H1 (cell line): ENCODE data around the gene SPTLC3. TPM values are rescaled to one million over a fixed set of nuclear protein-coding genes. Genes with fewer than 3 reads are reported as not detected.

ENCODE experiments used
- CTCF ChIA-PET: fragments of 300-600 bp; sonication (Branson Sonifier 250); formaldehyde crosslinking; loops from one replicate; lab custom pipeline; 2021; ENCODE audit not compliant: partially characterized antibody; lab: Charles Lee
- POLR2A ChIA-PET: fragments of 300-600 bp; sonication (Branson Sonifier 250); formaldehyde crosslinking; loops from one replicate; lab custom pipeline; 2021; ENCODE audit warnings: inconsistent platforms; ENCODE audit not compliant: partially characterized antibody; lab: Charles Lee
- DNase-seq, 2 experiments: peaks; one replicate each; pipeline versions ENCODE4 v3.0.0 to v3.0.0-alpha.2; 2010 to 2022; ENCODE audit warnings: low spot score in 2 of 2, low read depth in 1 of 2, mixed read lengths in 1 of 2
- FAIRE-seq: peaks from 2 replicates; lab custom pipeline; 2011; peaks lifted over from hg19 to GRCh38; lab: Jason Lieb, UNC
- H2AFZ ChIP-seq: 2 replicates; pipeline ENCODE4 v1.8.1; 2012; ENCODE audit warnings: low read length, inconsistent platforms
- H2AK5ac ChIP-seq: 2 replicates; pipeline ENCODE4 v1.6.1; 2013; ENCODE audit warnings: low read depth, low read length
- H2BK120ac ChIP-seq: replicated peaks from 2 replicates; pipeline ENCODE3; 2013; ENCODE audit warnings: low read depth, low read length, inconsistent platforms
- H2BK12ac ChIP-seq: 2 replicates; pipeline ENCODE4 v1.6.1; 2013; ENCODE audit warnings: low read depth, low read length
- H2BK15ac ChIP-seq: 2 replicates; pipeline ENCODE4 v1.6.1; 2013; ENCODE audit warnings: low read length
- H2BK20ac ChIP-seq: 2 replicates; pipeline ENCODE4 v1.6.1; 2013; ENCODE audit warnings: low read length
- H2BK5ac ChIP-seq: 2 replicates; pipeline ENCODE4 v1.6.1; 2013; ENCODE audit warnings: low read depth, low read length
- H3K14ac ChIP-seq: 2 replicates; pipeline ENCODE4 v1.6.1; 2013; ENCODE audit warnings: inconsistent platforms; ENCODE audit not compliant: insufficient read length
- H3K18ac ChIP-seq: 2 replicates; pipeline ENCODE4 v1.6.1; 2013; ENCODE audit warnings: low read length; ENCODE audit errors: extremely low read depth
- H3K23ac ChIP-seq: 2 replicates; pipeline ENCODE4 v1.6.1; 2013; ENCODE audit warnings: inconsistent platforms; ENCODE audit not compliant: insufficient read length
- H3K23me2 ChIP-seq: 2 replicates; pipeline ENCODE4 v1.6.1; 2013; ENCODE audit warnings: low read depth, low read length
- H3K27ac ChIP-seq: 2 replicates; pipeline ENCODE4 v1.6.1; 2011; ENCODE audit warnings: low read depth, low read length, inconsistent platforms
- H3K27me3 ChIP-seq, 4 experiments: replicated peaks in 1 of 4; 1 replicate in 1 of 4; 2 replicates in 3 of 4; pipeline versions ENCODE4 v1.6.1 to v1.8.1; 2011 to 2013; ENCODE audit warnings: low read length in 3 of 4, mild to moderate bottlenecking in 3 of 4, inconsistent platforms in 2 of 4, mixed read lengths in 2 of 4, moderate library complexity in 1 of 4; ENCODE audit not compliant: control insufficient read depth in 3 of 4, insufficient read depth in 3 of 4; ENCODE audit errors: extremely low read depth in 1 of 4
- H3K36me3 ChIP-seq, 4 experiments: 2 replicates each; pipeline versions ENCODE4 v1.6.1 to v1.8.1; 2011 to 2013; ENCODE audit warnings: mild to moderate bottlenecking in 4 of 4, low read length in 3 of 4, moderate library complexity in 2 of 4, control low read depth in 1 of 4, inconsistent platforms in 1 of 4; ENCODE audit not compliant: insufficient read depth in 4 of 4, control insufficient read depth in 2 of 4
- H3K4ac ChIP-seq: replicated peaks from 2 replicates; pipeline ENCODE3; 2013; ENCODE audit warnings: low read length, low read depth, mixed read lengths, inconsistent platforms; ENCODE audit not compliant: insufficient read length
- H3K4me1 ChIP-seq, 4 experiments: replicated peaks in 1 of 4; 1 replicate in 1 of 4; 2 replicates in 3 of 4; pipeline versions ENCODE4 v1.6.1 to v1.8.1; 2011 to 2013; ENCODE audit warnings: low read length in 3 of 4, inconsistent platforms in 2 of 4, mixed read lengths in 1 of 4; ENCODE audit not compliant: insufficient read depth in 4 of 4, control insufficient read depth in 3 of 4
- H3K4me2 ChIP-seq, 2 experiments: 2 replicates each; pipeline versions ENCODE4 v1.6.1 to v1.8.1; 2011 to 2013; ENCODE audit warnings: low read depth in 2 of 2, low read length in 2 of 2, control low read depth in 1 of 2, inconsistent platforms in 1 of 2, mild to moderate bottlenecking in 1 of 2; ENCODE audit not compliant: insufficient read depth in 1 of 2
- H3K4me3 ChIP-seq, 4 experiments: fragments of 200-600, 300-600 bp in 1 of 4; sonication (generic), shearing (Covaris generic), sonication (Bioruptor Twin) in 1 of 4; 2 replicates each; pipeline versions ENCODE4 v1.5.1 to v1.8.1; 2011 to 2016; ENCODE audit warnings: low read length in 4 of 4, low read depth in 3 of 4, control low read depth in 2 of 4, inconsistent platforms in 2 of 4, mild to moderate bottlenecking in 2 of 4, mixed read lengths in 1 of 4, moderate library complexity in 1 of 4; ENCODE audit not compliant: insufficient read depth in 2 of 4; ENCODE audit errors: extremely low read depth in 1 of 4
- H3K56ac ChIP-seq: replicated peaks from 2 replicates; pipeline ENCODE3; 2013; ENCODE audit warnings: low read depth, mild to moderate bottlenecking, mixed read lengths, low read length, inconsistent platforms; ENCODE audit not compliant: insufficient read length
- H3K79me1 ChIP-seq: 2 replicates; pipeline ENCODE4 v1.6.1; 2013; ENCODE audit warnings: low read depth, low read length, control low read depth
- H3K79me2 ChIP-seq, 2 experiments: 2 replicates each; pipeline versions ENCODE4 v1.6.1 to v1.8.1; 2012 to 2013; ENCODE audit warnings: low read length in 2 of 2, mild to moderate bottlenecking in 2 of 2, inconsistent platforms in 1 of 2; ENCODE audit not compliant: insufficient read depth in 2 of 2, control insufficient read depth in 1 of 2
- H3K9ac ChIP-seq, 4 experiments: replicated peaks in 1 of 4; 1 replicate in 1 of 4; 2 replicates in 3 of 4; pipeline versions ENCODE4 v1.6.1 to v1.8.1; 2011 to 2013; ENCODE audit warnings: low read depth in 3 of 4, low read length in 3 of 4, control low read depth in 2 of 4, mild to moderate bottlenecking in 2 of 4, moderate library complexity in 2 of 4, inconsistent platforms in 1 of 4; ENCODE audit errors: extremely low read depth in 1 of 4
- H3K9me3 ChIP-seq, 2 experiments: 2 replicates each; pipeline versions ENCODE4 v1.6.1 to v1.8.1; 2012 to 2013; ENCODE audit warnings: mild to moderate bottlenecking in 2 of 2, moderate library complexity in 2 of 2, control low read depth in 1 of 2, inconsistent platforms in 1 of 2, low read depth in 1 of 2, low read length in 1 of 2, mixed read lengths in 1 of 2; ENCODE audit not compliant: insufficient read depth in 2 of 2
- H4K20me1 ChIP-seq, 2 experiments: replicated peaks in 1 of 2; 2 replicates each; pipeline versions ENCODE3 to v1.8.1; 2011 to 2013; ENCODE audit warnings: inconsistent platforms in 2 of 2, low read length in 2 of 2, mild to moderate bottlenecking in 1 of 2; ENCODE audit not compliant: insufficient read depth in 2 of 2, control insufficient read depth in 1 of 2
- H4K5ac ChIP-seq: 2 replicates; pipeline ENCODE4 v1.6.1; 2013; ENCODE audit warnings: low read length, low read depth, mixed read lengths, inconsistent platforms; ENCODE audit not compliant: insufficient read length
- H4K8ac ChIP-seq: 2 replicates; pipeline ENCODE4 v1.8.0; 2013; ENCODE audit warnings: mild to moderate bottlenecking, moderate library complexity, low read length, inconsistent platforms; ENCODE audit not compliant: insufficient read depth; ENCODE audit errors: extremely low read depth
- H4K91ac ChIP-seq: replicated peaks from 2 replicates; pipeline ENCODE3; 2013; ENCODE audit warnings: low read length, mixed read lengths, inconsistent platforms; ENCODE audit not compliant: insufficient read length
- YY1 ChIP-seq: IDR thresholded peaks from 2 replicates; pipeline ENCODE4 v1.6.1; 2011; ENCODE audit warnings: low read depth, mild to moderate bottlenecking, low read length
- WGBS, 2 experiments: shearing (Covaris generic) in 1 of 2; methylation state at CpG; one replicate each; pipeline versions ENCODE4 v1.1.6 to v1.1.7; 2013 to 2015; ENCODE audit warnings: low lambda C conversion rate in 2 of 2, mixed read lengths in 2 of 2, inconsistent platforms in 1 of 2, low coverage in 1 of 2, missing lambda C conversion rate in 1 of 2; ENCODE audit not compliant: insufficient replicate concordance in 2 of 2, insufficient coverage in 1 of 2, insufficient read length in 1 of 2; ENCODE audit errors: extremely low coverage in 1 of 2, missing lambda C conversion rate in 1 of 2; 5-methylcytosine and 5-hydroxymethylcytosine counted together
- polyA plus RNA-seq, 7 experiments: library from polyadenylated mRNA; depleted of rRNA in 3 of 7; stranded (reverse) in 5 of 7; unstranded in 2 of 7; fragments of >200 nt in 5 of 7; fragments of 200-250 nt in 2 of 7; gene quantifications; 1 replicate in 5 of 7; 2 replicates in 1 of 7; 4 replicates in 1 of 7; pipeline versions ENCODE4 v1.2.1 to v1.2.3, GENCODE V29; 2011 to 2013; ENCODE audit warnings: missing spikeins in 2 of 7, mixed read lengths in 2 of 7
- total RNA-seq: library from RNA; stranded (reverse); fragmentation: NEBNext Ultra II Directional; extraction: Animal tissue kit (Norgen Biotek cat#: 25700); gene quantifications from 2 replicates; pipeline ENCODE4 v1.2.1, GENCODE V29; 2021

Gene SPTLC3
- total and polyA plus RNA-seq, 2 of the 8 experiments (the other 6 are each of a cell fraction or from before 2014, with no cell fraction given), result 0.23 to 0.82 TPM

DNA sequence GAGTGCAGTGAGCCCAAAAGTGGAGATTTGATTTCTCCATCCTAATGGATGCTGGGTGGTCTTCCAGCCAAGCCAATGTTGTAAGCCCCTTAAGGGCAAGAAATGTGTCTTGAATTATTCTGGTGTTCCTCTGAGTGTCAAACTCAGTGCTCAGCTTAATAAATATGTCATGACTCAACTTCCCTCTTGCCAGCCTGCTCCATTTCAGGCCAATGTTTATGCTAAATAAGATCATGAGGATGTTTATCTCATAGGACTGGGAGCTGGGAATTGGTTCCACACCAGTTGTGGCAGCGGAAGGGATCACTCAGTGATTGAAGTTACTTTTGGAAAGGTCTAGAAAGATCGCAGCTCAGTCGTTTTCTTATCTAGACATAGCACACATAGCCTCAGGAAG lies 121.9 kb downstream of the SPTLC3 start:
- H3K27me3 ChIP-seq, result no peaks in the 10 kb centered on the region
- no peak overlapping the region for H3K4me2 ChIP-seq
- H3K9ac ChIP-seq, result no peak overlapping the region
- H3K79me1 ChIP-seq, result no peaks in the 10 kb centered on the region
- H2AK5ac ChIP-seq, result no peak overlapping the region
- H4K20me1 ChIP-seq, result no peaks in the 10 kb centered on the region
- H3K23me2 ChIP-seq, result no peaks in the 10 kb centered on the region; the same call in 1 of the 2 replicates
- H2AFZ ChIP-seq, result no peak overlapping the region
- no peak overlapping the region for H3K14ac ChIP-seq
- H4K5ac ChIP-seq, result no peak overlapping the region
- no peak overlapping the region for H2BK5ac ChIP-seq
- H4K8ac ChIP-seq, result no peak overlapping the region
- H2BK20ac ChIP-seq, result no peak overlapping the region
- 89% methylated on average over 3 of the region's 3 CpGs; no CpG with 5 or more reads in 1 of the 2 experiments for WGBS, 2 experiments
- ChIA-PET POLR2A (no interaction called here), CTCF (interaction anchor here (0.9 to 1.6 kb wide), 4 partner anchors 11 to 1575 kb away, joined by 3 to 5 read pairs (median 4); no protein-coding TSS in a partner anchor)
- H3K36me3 ChIP-seq, result no peaks in the 10 kb centered on the region
- no peak for TF ChIP-seq YY1
- no peaks in the 10 kb centered on the region; a peak in 1 of 7 replicates for H3K4me1 ChIP-seq
- no peak overlapping the region for H2BK12ac ChIP-seq
- H2BK120ac ChIP-seq, result no peak overlapping the region
- DNase-seq (no peak), FAIRE-seq (no peak)
- H4K91ac ChIP-seq, result no peak overlapping the region
- H3K9me3 ChIP-seq, result no peaks in the 10 kb centered on the region
- no peak overlapping the region for H3K18ac ChIP-seq
- no peak overlapping the region for H3K4ac ChIP-seq
- no peak overlapping the region for H3K56ac ChIP-seq
- no peak overlapping the region for H3K23ac ChIP-seq
- H3K79me2 ChIP-seq, result no peaks in the 10 kb centered on the region
- H3K27ac ChIP-seq, result no peak overlapping the region
- H3K4me3 ChIP-seq, result no peak overlapping the region
- no peak overlapping the region for H2BK15ac ChIP-seq
